ENCODE data around the gene USP25.

USP25 gene

GRCh38 chr21:15729674-15730483 lies at the start of gene USP25:
USP25 (plus strand) TSS chr21:15729982; CDS start chr21:15730394, 412 bp downstream.
- peak in 54 of 56 donors; percentile 40 to 93 (median 80) for DNase-seq

GRCh38 chr21:15682186-15682895 lies 47.4 kb upstream of the USP25 start:
- no peak for DNase-seq

GRCh38 chr21:15682977-15683376 lies 46.8 kb upstream of the USP25 start:
- no peak for DNase-seq

- DNase-seq = no peak
Observed at GRCh38 chr21:15686506-15686905, 43.3 kb upstream of the USP25 start.

GRCh38 chr21:15687208-15687607 lies 42.6 kb upstream of the USP25 start:
- DNase-seq = no peak

GRCh38 chr21:15688016-15688415 lies 41.8 kb upstream of the USP25 start:
- DNase-seq = no peak

- no peak for DNase-seq
Observed at GRCh38 chr21:15688809-15689208, 41.0 kb upstream of the USP25 start.

GRCh38 chr21:15692711-15693110 lies 37.1 kb upstream of the USP25 start:
- DNase-seq = no peak

GRCh38 chr21:15695241-15695640 lies 34.5 kb upstream of the USP25 start:
- no peak for DNase-seq

- DNase-seq = no peak
Observed at GRCh38 chr21:15701830-15702229, 28.0 kb upstream of the USP25 start.

- DNase-seq = no peak
Observed at GRCh38 chr21:15703932-15704331, 25.9 kb upstream of the USP25 start.

- DNase-seq = no peak
Observed at GRCh38 chr21:15706696-15707095, 23.1 kb upstream of the USP25 start.

- no peak for DNase-seq
Observed at GRCh38 chr21:15713412-15713811, 16.4 kb upstream of the USP25 start.

- no peak for DNase-seq
Observed at GRCh38 chr21:15718711-15719110, 11.1 kb upstream of the USP25 start.

- DNase-seq = no peak
Observed at GRCh38 chr21:15719976-15720375, 9.8 kb upstream of the USP25 start.

- DNase-seq = no peak
Observed at GRCh38 chr21:15722591-15723324, 7.0 kb upstream of the USP25 start.

GRCh38 chr21:15725949-15726348 lies 3.8 kb upstream of the USP25 start:
- no peak for DNase-seq

GRCh38 chr21:15728046-15728445 lies 1.7 kb upstream of the USP25 start:
- DNase-seq = no peak

- DNase-seq = no peak
Observed at GRCh38 chr21:15729346-15729673, 472 bp upstream of the USP25 start.

GRCh38 chr21:15730484-15731242 lies 881 bp downstream of the USP25 start:
- peak in 10 of 56 donors; percentile 14 to 60 (median 44) for DNase-seq

- no peak for DNase-seq
Observed at GRCh38 chr21:15731243-15731613, 1.4 kb downstream of the USP25 start.
